Measurements from ENCODE around the gene SLC5A4. TPM values are rescaled to one million over a fixed set of nuclear protein-coding genes. Genes with fewer than 3 reads are reported as not detected.

SLC5A4 gene
- total RNA-seq, 1 experiment from 2014 or later = not detected

GRCh38 chr22:32203181-32204039, 51.7 kb downstream of the SLC5A4 start:
- Histone ChIP-seq H4K20me1 (ENCODE audit: insufficient read depth) (no peaks in the 10 kb centered on the region), H3K4me3 (no peak overlapping the region), H3F3A (ENCODE audit: insufficient read depth, low read depth) (no peaks in the 10 kb centered on the region), H3K27ac (no peak overlapping the region), H3K9me2 (ENCODE audit: insufficient read depth) (no peaks in the 10 kb centered on the region), H3K4me2 (no peak overlapping the region), H3K4me1 (replicated peaks; ENCODE audit: insufficient read depth) (no peaks in the 10 kb centered on the region), H3K9me3 (ENCODE audit: insufficient read depth, low read depth) (no peaks in the 10 kb centered on the region), H2AFZ (no peak overlapping the region), H3K27me3 (ENCODE audit: insufficient read depth, low read depth) (peaks cover 15% of the 10 kb centered on the region), H3K79me2 (ENCODE audit: low read depth) (no peaks in the 10 kb centered on the region), H3K36me3 (ENCODE audit: low read depth) (no peaks in the 10 kb centered on the region)
- CTCF ChIA-PET = no interaction called here
- POLR2A ChIA-PET (ENCODE audit: unreplicated experiment) = no interaction called here
- TF ChIP-seq EZH2 (IDR thresholded peaks at IDR 0.05; ENCODE audit: low read depth) = no peak
- TF ChIP-seq CTCF (conservative IDR thresholded peaks at IDR 0.05) = no peak
- intact Hi-C loops (cut with micrococcal nuclease; ENCODE audit: unreplicated experiment) = loop anchor here (10.0 kb wide), 1 partner anchor 271 kb away; the partner anchor contains the start of gene FBXO7
- DNase-seq = no peak
- BruUV-seq (replicated peaks) = no TSS peak

GRCh38 chr22:32202539-32203180, 52.5 kb downstream of the SLC5A4 start:
- no peaks in the 10 kb centered on the region for H4K20me1 ChIP-seq (ENCODE audit: insufficient read depth)
- H3K36me3 ChIP-seq (ENCODE audit: low read depth) = no peaks in the 10 kb centered on the region
- no peaks in the 10 kb centered on the region for H3K9me2 ChIP-seq (ENCODE audit: insufficient read depth)
- peak in 1 of 2 experiments; percentile 24 for DNase-seq
- intact Hi-C loops (cut with micrococcal nuclease; ENCODE audit: unreplicated experiment) = loop anchor here (10.0 kb wide), 1 partner anchor 272 kb away; the partner anchor contains the start of gene FBXO7
- CTCF ChIA-PET = no interaction called here
- no peak overlapping the region for H3K4me3 ChIP-seq
- no peak overlapping the region for H3K27ac ChIP-seq
- H2AFZ ChIP-seq = no peak overlapping the region
- no TSS peak for BruUV-seq (replicated peaks)
- TF ChIP-seq CTCF (conservative IDR thresholded peaks at IDR 0.05) = peak; percentile 67
- no peak for TF ChIP-seq EZH2 (IDR thresholded peaks at IDR 0.05; ENCODE audit: low read depth)
- POLR2A ChIA-PET (ENCODE audit: unreplicated experiment) = no interaction called here
- no peaks in the 10 kb centered on the region for H3K79me2 ChIP-seq (ENCODE audit: low read depth)
- H3K27me3 ChIP-seq (ENCODE audit: insufficient read depth, low read depth) = peaks cover 21% of the 10 kb centered on the region
- no peak overlapping the region for H3K4me2 ChIP-seq
- no peaks in the 10 kb centered on the region for H3F3A ChIP-seq (ENCODE audit: insufficient read depth, low read depth)
- H3K4me1 ChIP-seq (replicated peaks; ENCODE audit: insufficient read depth) = no peaks in the 10 kb centered on the region
- H3K9me3 ChIP-seq (ENCODE audit: insufficient read depth, low read depth) = no peaks in the 10 kb centered on the region

- Histone ChIP-seq H3K4me3 (no peak overlapping the region), H3K9me3 (ENCODE audit: insufficient read depth, low read depth) (no peaks in the 10 kb centered on the region), H3K36me3 (ENCODE audit: low read depth) (no peaks in the 10 kb centered on the region), H2AFZ (no peak overlapping the region), H3K27me3 (ENCODE audit: insufficient read depth, low read depth) (peaks cover 24% of the 10 kb centered on the region), H3K9me2 (ENCODE audit: insufficient read depth) (no peaks in the 10 kb centered on the region), H3K27ac (no peak overlapping the region), H4K20me1 (ENCODE audit: insufficient read depth) (no peaks in the 10 kb centered on the region), H3K79me2 (ENCODE audit: low read depth) (no peaks in the 10 kb centered on the region), H3K4me2 (no peak overlapping the region), H3F3A (ENCODE audit: insufficient read depth, low read depth) (no peaks in the 10 kb centered on the region), H3K4me1 (replicated peaks; ENCODE audit: insufficient read depth) (no peaks in the 10 kb centered on the region)
- CTCF ChIA-PET = no interaction called here
- intact Hi-C loops (cut with micrococcal nuclease; ENCODE audit: unreplicated experiment) = loop anchor here (10.0 kb wide), 1 partner anchor 273 kb away; the partner anchor contains the start of gene FBXO7
- TF ChIP-seq EZH2 (IDR thresholded peaks at IDR 0.05; ENCODE audit: low read depth) = no peak
- TF ChIP-seq CTCF (conservative IDR thresholded peaks at IDR 0.05) = no peak
- no TSS peak for BruUV-seq (replicated peaks)
- no peak for DNase-seq
- POLR2A ChIA-PET (ENCODE audit: unreplicated experiment) = no interaction called here
These were observed 53.0 kb downstream of the SLC5A4 start for GRCh38 chr22:32202161-32202538.
